ENCODE measurements around the gene MTHFD2. TPM values are rescaled to one million over a fixed set of nuclear protein-coding genes. Genes with fewer than 3 reads are reported as not detected.
A peak's percentile ranks its signal among the peaks of the same experiment; 100 is the strongest.
"Not testable (repeated sequence)": the region's sequence is repeated elsewhere in the genome, so short reads cannot be mapped to it uniquely, and the experiment has no call there.

The MTHFD2 gene
- total and polyA plus RNA-seq, 11 donors, result 12.9 to 40.5 (median 17.5) TPM

- DNase-seq (peak; percentile 34 to 80 (median 74)), ATAC-seq (peak; percentile 63 to 89 (median 80))
- Histone ChIP-seq H3K4me1 (peaks cover 0 to 22% (median 11%) of the 10 kb centered on the region in 12 donors), H3K9me3 (no peaks in the 10 kb centered on the region), H3K36me3 (no peaks in the 10 kb centered on the region), H3K27me3 (no peaks in the 10 kb centered on the region), H3K27ac (peak overlapping the region; percentile 47 to 88 (median 71)), H3K4me3 (peak overlapping the region in 9 of 12 donors; percentile 17 to 53 (median 40))
- intact Hi-C loops (cut with DNase I), result no loop called here
- TF ChIP-seq, protein P1, sequence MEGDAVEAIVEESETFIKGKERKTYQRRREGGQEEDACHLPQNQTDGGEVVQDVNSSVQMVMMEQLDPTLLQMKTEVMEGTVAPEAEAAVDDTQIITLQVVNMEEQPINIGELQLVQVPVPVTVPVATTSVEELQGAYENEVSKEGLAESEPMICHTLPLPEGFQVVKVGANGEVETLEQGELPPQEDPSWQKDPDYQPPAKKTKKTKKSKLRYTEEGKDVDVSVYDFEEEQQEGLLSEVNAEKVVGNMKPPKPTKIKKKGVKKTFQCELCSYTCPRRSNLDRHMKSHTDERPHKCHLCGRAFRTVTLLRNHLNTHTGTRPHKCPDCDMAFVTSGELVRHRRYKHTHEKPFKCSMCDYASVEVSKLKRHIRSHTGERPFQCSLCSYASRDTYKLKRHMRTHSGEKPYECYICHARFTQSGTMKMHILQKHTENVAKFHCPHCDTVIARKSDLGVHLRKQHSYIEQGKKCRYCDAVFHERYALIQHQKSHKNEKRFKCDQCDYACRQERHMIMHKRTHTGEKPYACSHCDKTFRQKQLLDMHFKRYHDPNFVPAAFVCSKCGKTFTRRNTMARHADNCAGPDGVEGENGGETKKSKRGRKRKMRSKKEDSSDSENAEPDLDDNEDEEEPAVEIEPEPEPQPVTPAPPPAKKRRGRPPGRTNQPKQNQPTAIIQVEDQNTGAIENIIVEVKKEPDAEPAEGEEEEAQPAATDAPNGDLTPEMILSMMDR (IDR thresholded peaks at IDR 0.05), result no peak
- TF ChIP-seq POLR2A (IDR thresholded peaks at IDR 0.05), result no peak
- WGBS, 4 donors, result 41 to 60% (median 55%) methylated on average over 18 to 21 of the region's 21 CpGs
Observed at GRCh38 chr2:74226648-74227213, 28.3 kb downstream of the MTHFD2 start.

GRCh38 chr2:74227646-74228045 is 29.2 kb downstream of the MTHFD2 start:
- peak in 2 of 4 donors; percentile 27 to 31 for ATAC-seq

DNA sequence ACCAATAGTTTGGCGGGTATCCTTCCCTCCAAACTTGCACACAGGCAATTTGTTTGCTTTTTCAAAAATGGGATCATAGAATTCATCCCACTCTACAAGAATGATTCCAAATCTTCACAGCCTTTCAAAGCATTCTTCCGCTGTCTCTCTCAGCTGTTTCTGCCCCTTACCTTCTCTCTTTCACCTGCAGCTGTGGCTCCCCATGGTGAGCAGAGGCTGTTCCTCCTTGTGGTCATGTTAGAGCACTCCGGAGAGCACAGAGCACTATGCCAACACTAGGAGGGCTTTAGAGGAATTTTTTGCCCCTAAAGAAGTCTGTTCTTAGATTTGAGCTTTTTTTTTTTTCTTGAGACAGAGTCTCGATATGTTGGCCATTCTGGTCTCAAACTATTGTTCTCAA is 30.4 kb downstream of the MTHFD2 start:
- 91 to 96% (median 93%) methylated on average over 4 of the region's 4 CpGs for WGBS, 4 donors
- Histone ChIP-seq H3K9me3 (no peaks in the 10 kb centered on the region), H3K4me1 (peaks cover 0 to 22% (median 11%) of the 10 kb centered on the region in 12 donors), H3K27ac (no peak overlapping the region), H3K27me3 (no peaks in the 10 kb centered on the region), H3K36me3 (peaks cover 0 to 3% (median 0%) of the 10 kb centered on the region in 9 donors), H3K4me3 (no peak overlapping the region)
- intact Hi-C loops (cut with DNase I), result no loop called here
- TF ChIP-seq, protein P1 (IDR thresholded peaks at IDR 0.05), result no peak
- TF ChIP-seq POLR2A (IDR thresholded peaks at IDR 0.05), result no peak
- ATAC-seq (no peak), DNase-seq (no peak)

More at GRCh38 chr2:74227646-74228045, 29.2 kb downstream of the MTHFD2 start:
- Histone ChIP-seq H3K36me3 (no peaks in the 10 kb centered on the region), H3K4me1 (peaks cover 0 to 22% (median 11%) of the 10 kb centered on the region in 12 donors), H3K4me3 (peak overlapping the region in 7 of 12 donors; percentile 32 to 53 (median 42)), H3K27me3 (no peaks in the 10 kb centered on the region), H3K27ac (peak overlapping the region in 4 of 12 donors; percentile 26 to 85 (median 70)), H3K9me3 (no peaks in the 10 kb centered on the region)
- intact Hi-C loops (cut with DNase I), result no loop called here
- TF ChIP-seq POLR2A (IDR thresholded peaks at IDR 0.05), result no peak
- TF ChIP-seq, protein P1 (IDR thresholded peaks at IDR 0.05), result peak in 1 of 12 donors; percentile 19
- DNase-seq, result peak in 1 of 5 donors; percentile 33
- WGBS, 4 donors, result 71 to 77% (median 74%) methylated on average over 5 of the region's 5 CpGs

DNA sequence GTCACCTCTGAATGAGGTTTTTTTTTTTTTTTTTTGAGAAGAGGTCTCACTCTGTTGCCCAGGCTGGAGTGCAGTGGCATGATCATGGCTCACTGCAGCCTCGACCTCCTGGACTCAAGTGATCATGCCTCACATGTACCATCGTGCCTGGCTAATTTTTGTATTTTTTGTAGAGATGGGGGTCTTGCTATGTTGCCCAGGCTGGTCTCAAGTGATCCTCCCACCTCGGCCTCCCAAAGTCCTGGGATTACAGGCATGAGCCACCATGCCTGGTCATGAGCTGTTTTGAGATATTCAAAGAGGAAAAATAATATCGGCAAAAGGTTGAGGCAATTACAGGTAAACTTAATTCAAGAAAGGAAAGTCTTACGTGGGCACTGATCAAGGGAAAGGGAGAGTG is 31.4 kb downstream of the MTHFD2 start:
- 91 to 94% (median 93%) methylated on average over 5 of the region's 5 CpGs for WGBS, 4 donors

More for the DNA sequence above, 31.4 kb downstream of the MTHFD2 start:
- H3K27ac ChIP-seq; H3K36me3 ChIP-seq; ATAC-seq; H3K4me3 ChIP-seq; H3K9me3 ChIP-seq; H3K27me3 ChIP-seq; DNase-seq; intact Hi-C loops (cut with DNase I): not testable (repeated sequence)
- H3K4me1 ChIP-seq, result peaks cover 0 to 22% (median 9%) of the 10 kb centered on the region in 12 donors

Measured in heart left ventricle (tissue), 16 donors.